ENCODE results near the gene MIEN1. TPM values are rescaled to one million over a fixed set of nuclear protein-coding genes. Genes with fewer than 3 reads are reported as not detected.

MIEN1 gene
- total and polyA plus RNA-seq, 12 donors = 27.7 to 190 (median 41.1) TPM

DNA sequence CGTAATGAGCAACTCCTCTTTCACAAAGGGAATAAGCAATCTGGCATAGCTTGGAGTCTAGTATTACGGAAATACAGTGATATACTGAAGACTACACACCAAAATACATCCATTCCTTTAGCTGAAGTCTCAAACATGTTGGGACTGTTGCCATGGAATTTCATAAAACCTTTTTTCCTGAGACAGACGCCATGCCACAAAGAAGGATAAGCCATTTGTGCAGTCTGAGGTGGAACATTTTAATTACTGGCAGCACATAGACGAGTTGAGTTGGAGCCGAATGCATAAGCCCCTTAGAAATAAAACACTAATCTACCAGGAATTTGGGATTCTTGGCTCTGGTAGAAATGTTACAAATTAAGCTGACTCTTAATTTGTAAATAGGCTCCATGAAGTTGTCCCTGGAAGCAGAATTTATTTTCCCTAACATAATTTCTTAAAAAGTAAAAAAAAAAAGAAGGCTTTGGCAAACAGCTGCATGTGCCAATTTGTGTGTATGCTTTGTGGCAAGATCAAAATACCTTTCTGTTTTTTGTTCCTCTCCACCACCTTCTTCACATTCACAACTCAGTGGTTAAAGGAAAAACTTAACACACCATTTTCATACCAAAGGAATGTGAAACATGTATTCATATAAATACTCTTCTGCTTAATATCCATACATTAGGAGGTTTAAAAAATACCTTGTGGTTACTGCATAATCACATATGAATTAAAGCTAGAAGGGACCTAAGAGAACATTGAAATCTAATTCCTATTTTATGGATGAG lies 32.9 kb upstream of the MIEN1 start:
- H3K4me1 ChIP-seq = peaks cover 0 to 9% (median 0%) of the 10 kb centered on the region in 9 donors
- DNase-seq (no peak), ATAC-seq (no peak)
- H3K36me3 ChIP-seq = peaks cover 0 to 18% (median 0%) of the 10 kb centered on the region in 9 donors
- no peak overlapping the region for H3K4me3 ChIP-seq
- no peaks in the 10 kb centered on the region for H3K9me3 ChIP-seq
- intact Hi-C loops (cut with DNase I) = no loop called here
- H3K27ac ChIP-seq = no peak overlapping the region
- no peak for TF ChIP-seq CTCF (IDR thresholded peaks at IDR 0.05)
- peaks cover 0 to 47% (median 31%) of the 10 kb centered on the region in 7 donors for H3K27me3 ChIP-seq
- whole genome bisulfite sequencing, 2 donors = 67 to 71% methylated on average over 5 of the region's 5 CpGs

DNA sequence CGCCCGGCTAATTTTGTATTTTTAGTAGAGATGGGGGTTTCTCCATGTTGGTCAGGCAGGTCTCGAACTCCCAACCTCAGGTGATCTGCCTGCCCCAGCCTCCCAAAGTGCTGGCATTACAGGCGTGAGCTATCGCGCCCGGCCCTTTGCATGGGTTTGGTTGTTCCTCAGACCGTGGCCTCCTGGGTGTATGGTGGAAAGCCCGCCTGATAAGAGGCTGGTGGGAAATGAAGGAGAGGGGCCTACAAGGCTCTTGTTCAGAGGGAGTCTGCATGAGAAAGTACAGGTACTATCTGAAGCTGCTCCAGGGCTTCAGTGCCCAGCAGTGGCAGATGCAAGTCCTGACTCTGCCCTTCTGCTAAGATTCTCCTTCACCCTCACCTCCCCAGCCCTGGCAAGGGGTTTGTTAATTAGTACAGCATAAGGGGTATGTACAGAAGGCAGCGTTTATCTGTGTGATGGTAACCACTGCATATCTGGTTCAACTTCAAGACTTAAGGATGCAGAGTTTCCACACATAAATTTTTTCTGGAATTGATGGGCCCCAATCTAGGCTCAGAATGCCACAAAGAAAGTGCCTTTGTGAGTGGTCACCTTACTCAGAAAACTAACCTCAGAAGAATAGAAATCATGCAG lies 31.6 kb upstream of the MIEN1 start:
- DNase-seq = no peak
- Histone ChIP-seq H3K27ac (no peak overlapping the region), H3K36me3 (peaks cover 0 to 18% (median 0%) of the 10 kb centered on the region in 9 donors), H3K9me3 (no peaks in the 10 kb centered on the region), H3K4me1 (peaks cover 0 to 22% (median 0%) of the 10 kb centered on the region in 9 donors), H3K27me3 (peaks cover 0 to 47% (median 31%) of the 10 kb centered on the region in 7 donors), H3K4me3 (no peak overlapping the region)
- TF ChIP-seq CTCF (IDR thresholded peaks at IDR 0.05) = no peak
- intact Hi-C loops (cut with DNase I) = no loop called here
- no peak for ATAC-seq
- 89 to 92% methylated on average over 10 of the region's 10 CpGs for WGBS, 2 donors

DNA sequence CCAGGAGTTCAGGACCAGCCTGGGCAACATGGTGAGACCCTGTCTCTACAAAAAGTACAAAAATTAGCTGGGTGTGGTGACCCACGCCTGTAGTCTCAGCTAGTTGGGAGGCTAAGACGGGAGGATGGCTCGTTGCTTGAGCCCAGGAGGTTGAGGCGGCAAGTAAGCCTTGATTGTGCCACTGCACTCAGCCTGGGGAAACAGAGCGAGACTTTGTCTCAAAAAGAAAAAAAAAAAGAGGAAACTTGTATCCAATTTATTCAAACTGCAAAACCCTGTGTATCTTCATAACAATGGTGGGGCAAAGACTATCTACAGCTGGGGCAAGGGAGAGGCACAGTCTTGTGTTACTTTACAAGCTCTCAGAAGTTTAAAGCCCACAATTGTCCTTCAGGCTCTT lies 28.9 kb upstream of the MIEN1 start:
- Histone ChIP-seq H3K9me3 (no peaks in the 10 kb centered on the region), H3K4me1 (peaks cover 0 to 41% (median 6%) of the 10 kb centered on the region in 9 donors), H3K4me3 (no peak overlapping the region), H3K27ac (no peak overlapping the region), H3K27me3 (peaks cover 0 to 39% (median 15%) of the 10 kb centered on the region in 7 donors), H3K36me3 (no peaks in the 10 kb centered on the region)
- intact Hi-C loops (cut with DNase I) = loop anchor here in 5 of 10 donors (10.0 kb wide), 3 partner anchors 196 to 214 kb away; no protein-coding TSS in a partner anchor
- WGBS, 2 donors = 89 to 92% methylated on average over 5 of the region's 5 CpGs
- TF ChIP-seq CTCF (IDR thresholded peaks at IDR 0.05) = no peak
- DNase-seq (no peak), ATAC-seq (no peak)

- H3K4me1 ChIP-seq = peaks cover 4 to 50% (median 15%) of the 10 kb centered on the region in 9 donors
- no peak for TF ChIP-seq CTCF (IDR thresholded peaks at IDR 0.05)
- H3K9me3 ChIP-seq = no peaks in the 10 kb centered on the region
- H3K27ac ChIP-seq = peak overlapping the region in 1 of 10 donors; percentile 50
- no peak for DNase-seq
- H3K36me3 ChIP-seq = no peaks in the 10 kb centered on the region
- ATAC-seq = no peak
- 62 to 72% methylated on average over 12 of the region's 12 CpGs for WGBS, 2 donors
- H3K27me3 ChIP-seq = peaks cover 0 to 30% (median 11%) of the 10 kb centered on the region in 7 donors
- H3K4me3 ChIP-seq = no peak overlapping the region
- intact Hi-C loops (cut with DNase I) = loop anchor here in 5 of 10 donors (10.0 kb wide), 3 partner anchors 197 to 213 kb away; no protein-coding TSS in a partner anchor
Measured at GRCh38 chr17:39757931-39758873, 27.9 kb upstream of the MIEN1 start.

Data from heart right ventricle (tissue), 16 donors.